Measurements from ENCODE around the gene HNRNPD. TPM values are rescaled to one million over a fixed set of nuclear protein-coding genes. Genes with fewer than 3 reads are reported as not detected.

HNRNPD gene
- total and polyA plus RNA-seq, 2 experiments from 2014 or later = 245 to 768 TPM

GRCh38 chr4:82363896-82364487, 9.8 kb downstream of the HNRNPD start (continued):
- TF ChIP-seq ZNF462 (CRISPR knock-in tag; IDR thresholded peaks at IDR 0.05) (no peak), POLR2AphosphoS5 (IDR thresholded peaks at IDR 0.05; ENCODE audit: low read depth) (no peak)

- no peak overlapping the region for H3K27ac Mint-ChIP-seq
- Histone ChIP-seq H3K4me2 (no peak overlapping the region), H3K36me3 (ENCODE audit: insufficient read depth) (peaks cover 25% of the 10 kb centered on the region), H4K20me1 (replicated peaks; ENCODE audit: insufficient read depth) (peaks cover 78% of the 10 kb centered on the region), H2AFZ (no peak overlapping the region), H3K79me2 (replicated peaks; ENCODE audit: insufficient read depth) (peaks cover 100% of the 10 kb centered on the region), H3K4me1 (ENCODE audit: insufficient read depth) (peaks cover 8% of the 10 kb centered on the region), H3K4me3 (no peak overlapping the region), H3F3A (replicated peaks; ENCODE audit: low read depth) (no peaks in the 10 kb centered on the region), H3K27me3 (ENCODE audit: insufficient read depth) (no peaks in the 10 kb centered on the region), H3K27ac (ENCODE audit: low read depth) (no peak overlapping the region), H3K9me2 (ENCODE audit: insufficient read depth) (no peaks in the 10 kb centered on the region)
- H3K4me1 Mint-ChIP-seq = peaks cover 52% of the 10 kb centered on the region
- DNase-seq (ENCODE audit: low spot score) = no peak
- H3K4me3 Mint-ChIP-seq = no peak overlapping the region
- ATAC-seq = peak; percentile 15; the same call in 1 of the 3 replicates
- no peak for TF ChIP-seq NANOG (IDR thresholded peaks at IDR 0.05; ENCODE audit: borderline replicate concordance)
- no peak for TF ChIP-seq JUNB (IDR thresholded peaks at IDR 0.05; ENCODE audit: unreplicated experiment)
- TF ChIP-seq EZH2phosphoT487 (IDR thresholded peaks at IDR 0.05; ENCODE audit: unreplicated experiment) = no peak
- TF ChIP-seq ZNF331 (CRISPR knock-in tag; IDR thresholded peaks at IDR 0.05; ENCODE audit: low read depth) = no peak
- TF ChIP-seq EZH2 (IDR thresholded peaks at IDR 0.05; ENCODE audit: low read depth, unreplicated experiment) = no peak
- no peak for TF ChIP-seq CREB1 (CRISPR knock-in tag; IDR thresholded peaks at IDR 0.05; ENCODE audit: low read depth)
- H3K27me3 Mint-ChIP-seq (ENCODE audit: insufficient read depth, low read depth, poor library complexity) = no peaks in the 10 kb centered on the region
- peaks cover 67% of the 10 kb centered on the region for H3K36me3 Mint-ChIP-seq (ENCODE audit: low read depth)
- H3K9me3 Mint-ChIP-seq = no peaks in the 10 kb centered on the region
These were observed 11.2 kb downstream of the HNRNPD start for GRCh38 chr4:82362565-82362964.

Data from GM23338 (cell line).